HCT116 (cell line): ENCODE data around the gene GNAI1. TPM values are rescaled to one million over a fixed set of nuclear protein-coding genes. Genes with fewer than 3 reads are reported as not detected.

Experiments
- ATAC-seq: fragments of 200-7000 bp; cut with Tn5 transposase; 2 replicates; pipeline ENCODE4 v1.9.1; 2020; ENCODE audit warnings: mild to moderate bottlenecking, moderate library complexity
- BruUV-seq: library from RNA; stranded (reverse); fragments of 400-500 nt; replicated peaks from 2 replicates; lab custom pipeline; 2021; lab: Mats Ljungman, UMichigan
- CTCF ChIA-PET: fragments of 300-600 bp; sonication (Branson Sonifier 250); formaldehyde crosslinking; loops from one replicate; lab custom pipeline; 2021; ENCODE audit warnings: antibody characterized with exemption; lab: Charles Lee
- POLR2A ChIA-PET: fragments of 300-600, 350-600 bp; sonication (Branson Sonifier 250); formaldehyde crosslinking; loops from one replicate; lab custom pipeline; 2021; ENCODE audit warnings: antibody characterized with exemption; lab: Charles Lee
- RAD21 ChIA-PET, 2 experiments: fragments of 300-600 bp; sonication (Branson Sonifier 250); formaldehyde crosslinking; loops; one replicate each; lab custom pipeline; 2023; ENCODE audit warnings: low total read pairs in 2 of 2; ENCODE audit not compliant: uncharacterized antibody in 2 of 2, unreplicated experiment in 2 of 2, low non-redundant PET in 1 of 2; lab: Charles Lee
- DNase-seq: peaks from one replicate; pipeline ENCODE4 v3.0.0-alpha.2; 2010; ENCODE audit warnings: low read depth, low spot score
- H2AFZ ChIP-seq: fragments of 200-600 bp; shearing (Covaris generic), sonication (generic); 2 replicates; pipeline ENCODE4 v1.6.1; 2017; ENCODE audit warnings: low read depth, mixed run types, mixed read lengths, antibody characterized with exemption, low read length; ENCODE audit not compliant: poor library complexity, severe bottlenecking
- H3K27ac ChIP-seq: 2 replicates; pipeline ENCODE4 v1.5.1; 2012; ENCODE audit warnings: low read depth, low read length
- H3K27me3 ChIP-seq: fragments of 200-600 bp; sonication (generic); 2 replicates; pipeline ENCODE4 v1.6.1; 2016; ENCODE audit warnings: mixed run types, low read length, mixed read lengths; ENCODE audit not compliant: insufficient read depth
- H3K36me3 ChIP-seq, 2 experiments: fragments of 200-500 bp in 1 of 2; fragments of 200-600 bp in 1 of 2; sonication (Bioruptor generic) in 1 of 2; sonication (generic) in 1 of 2; 2 replicates each; pipeline versions ENCODE4 v1.5.1 to v1.6.1; 2014 to 2016; ENCODE audit warnings: low read length in 2 of 2, inconsistent platforms in 1 of 2, mixed read lengths in 1 of 2, mixed run types in 1 of 2; ENCODE audit not compliant: insufficient read depth in 2 of 2, control insufficient read depth in 1 of 2
- H3K4me1 ChIP-seq, 2 experiments: fragments of 200-600 bp in 1 of 2; sonication (generic) in 1 of 2; 2 replicates each; pipeline versions ENCODE4 v1.5.1 to v1.6.1; 2012 to 2017; ENCODE audit warnings: low read length in 2 of 2, inconsistent platforms in 1 of 2, mild to moderate bottlenecking in 1 of 2, mixed read lengths in 1 of 2, mixed run types in 1 of 2, moderate library complexity in 1 of 2; ENCODE audit not compliant: insufficient read depth in 2 of 2, control insufficient read depth in 1 of 2
- H3K4me2 ChIP-seq: fragments of 200-600 bp; sonication (generic); 2 replicates; pipeline ENCODE4 v1.6.1; 2017; ENCODE audit warnings: mixed run types, low read length, mixed read lengths
- H3K4me3 ChIP-seq, 2 experiments: fragments of 200-600 bp in 1 of 2; sonication (generic) in 1 of 2; replicated peaks in 1 of 2; 2 replicates each; pipeline ENCODE4 v1.5.1; 2011 to 2016; ENCODE audit warnings: low read length in 2 of 2, control low read depth in 1 of 2, low read depth in 1 of 2, mild to moderate bottlenecking in 1 of 2, mixed read lengths in 1 of 2, mixed run types in 1 of 2
- H3K79me2 ChIP-seq: fragments of 200-600 bp; sonication (generic); 2 replicates; pipeline ENCODE4 v1.6.1; 2017; ENCODE audit warnings: mild to moderate bottlenecking, mixed run types, low read length, moderate library complexity, mixed read lengths; ENCODE audit not compliant: insufficient read depth
- H3K9ac ChIP-seq: fragments of 200-600 bp; sonication (generic); 2 replicates; pipeline ENCODE4 v1.6.1; 2016; ENCODE audit warnings: low read length, mixed read lengths
- H3K9me2 ChIP-seq: fragments of 200-600 bp; sonication (generic), shearing (Covaris generic); 2 replicates; pipeline ENCODE4 v1.6.1; 2017; ENCODE audit warnings: mixed run types, mild to moderate bottlenecking, moderate library complexity; ENCODE audit not compliant: insufficient read depth
- H3K9me3 ChIP-seq, 2 experiments: fragments of 200-500 bp in 1 of 2; fragments of 200-600 bp in 1 of 2; sonication (Bioruptor generic) in 1 of 2; sonication (generic) in 1 of 2; 2 replicates each; pipeline ENCODE4 v1.6.1; 2014 to 2017; ENCODE audit warnings: low read length in 2 of 2, mixed read lengths in 2 of 2, inconsistent platforms in 1 of 2, low read depth in 1 of 2, mild to moderate bottlenecking in 1 of 2, mixed run types in 1 of 2, moderate library complexity in 1 of 2; ENCODE audit not compliant: control insufficient read depth in 1 of 2, insufficient read depth in 1 of 2
- H4K20me1 ChIP-seq: fragments of 200-600 bp; sonication (generic), shearing (Covaris generic); 2 replicates; pipeline ENCODE4 v1.6.1; 2017; ENCODE audit warnings: mixed run types, mild to moderate bottlenecking, moderate library complexity; ENCODE audit not compliant: insufficient read depth
- CBX3 ChIP-seq: IDR thresholded peaks from 2 replicates; pipeline ENCODE4 v1.6.1; 2012; ENCODE audit warnings: low read depth
- EGR1 ChIP-seq: IDR thresholded peaks from 2 replicates; pipeline ENCODE4 v1.6.1; 2012; ENCODE audit warnings: low read depth
- JUND ChIP-seq: IDR thresholded peaks from 2 replicates; pipeline ENCODE4 v1.6.1; 2012
- SIN3A ChIP-seq: IDR thresholded peaks from 2 replicates; pipeline ENCODE4 v1.6.1; 2012; ENCODE audit warnings: low read depth
- SRF ChIP-seq: IDR thresholded peaks from 2 replicates; pipeline ENCODE4 v1.6.1; 2012; ENCODE audit warnings: low read depth
- TCF7L2 ChIP-seq: IDR thresholded peaks from 2 replicates; pipeline ENCODE4 v1.7.0; 2011; ENCODE audit warnings: borderline replicate concordance, inconsistent platforms; ENCODE audit not compliant: insufficient read depth, insufficient read length; ENCODE audit errors: extremely low read depth
- YY1 ChIP-seq: IDR thresholded peaks from 2 replicates; pipeline ENCODE4 v1.6.1; 2011; ENCODE audit warnings: low read length, low read depth, moderate library complexity, mild to moderate bottlenecking; ENCODE audit not compliant: insufficient replicate concordance; ENCODE audit errors: extremely low read depth
- intact Hi-C: fragments of 100-400 bp; cut with micrococcal nuclease; formaldehyde crosslinking; loops from 2 replicates; pipeline ENCODE4 v1.10.0; 2022
- total RNA-seq: library from RNA; stranded (reverse); gene quantifications from one replicate; pipeline ENCODE4 v1.2.1, GENCODE V29; 2021; ENCODE audit not compliant: unreplicated experiment
- TF ChIP-seq, protein P1 (sequence below): IDR thresholded peaks from 2 replicates; pipeline ENCODE4 v1.6.1; 2012
- TF ChIP-seq, protein P2 (sequence below), 3 experiments: fragments of 200-600 bp in 1 of 3; sonication (generic) in 1 of 3; IDR thresholded peaks in 2 of 3; conservative IDR thresholded peaks in 1 of 3; 2 replicates each; pipeline ENCODE4 v1.5.1; 2012 to 2017; ENCODE audit warnings: low read depth in 2 of 3, low read length in 2 of 3, antibody characterized with exemption in 1 of 3, borderline replicate concordance in 1 of 3, control low read depth in 1 of 3, mild to moderate bottlenecking in 1 of 3, mixed read lengths in 1 of 3, mixed run types in 1 of 3, moderate library complexity in 1 of 3; ENCODE audit not compliant: insufficient read depth in 1 of 3
- TF ChIP-seq, protein P3 (sequence below): IDR thresholded peaks from 2 replicates; pipeline ENCODE4 v1.6.1; 2012; ENCODE audit warnings: low read depth

Gene GNAI1
- total RNA-seq, 1 experiment from 2014 or later, result 148 TPM

DNA sequence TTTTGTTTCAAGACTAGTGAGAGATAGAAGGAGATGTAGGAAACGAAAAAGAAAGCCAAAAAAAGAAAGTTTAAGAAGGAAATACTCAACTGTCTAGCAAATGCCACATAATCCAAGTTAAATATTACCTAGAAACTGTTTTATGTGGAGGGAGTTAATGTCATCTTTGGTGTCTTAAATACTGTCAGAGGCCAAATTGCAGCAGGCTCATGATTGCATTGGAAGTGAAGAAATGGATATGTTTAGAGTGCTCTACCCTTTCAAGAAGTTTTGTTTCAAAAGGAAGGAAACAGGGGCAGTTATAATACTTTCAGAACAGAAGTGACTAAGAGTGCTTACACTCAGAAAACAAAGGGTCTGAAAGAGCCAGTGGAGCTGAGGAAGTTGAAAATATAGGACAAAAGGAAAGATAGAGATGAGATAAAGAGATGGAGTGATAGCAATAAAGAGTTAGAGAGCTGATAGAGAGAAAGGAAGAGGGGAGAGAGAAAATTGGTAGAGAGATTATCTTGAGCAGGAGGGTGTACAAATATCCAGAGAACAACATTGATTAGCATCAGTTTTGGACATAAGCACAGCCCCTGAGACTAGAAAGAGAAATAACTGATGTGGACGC lies 28.0 kb upstream of the GNAI1 start:
- intact Hi-C loops, result no loop called here
- Histone ChIP-seq H3K79me2 (no peaks in the 10 kb centered on the region), H3K36me3 (no peaks in the 10 kb centered on the region), H3K27me3 (no peaks in the 10 kb centered on the region), H3K4me1 (no peaks in the 10 kb centered on the region), H3K4me3 (no peak overlapping the region), H3K9me3 (no peaks in the 10 kb centered on the region), H4K20me1 (no peaks in the 10 kb centered on the region), H3K27ac (no peak overlapping the region), H3K4me2 (no peak overlapping the region), H2AFZ (peak overlapping the region; percentile 34), H3K9ac (no peak overlapping the region), H3K9me2 (peaks cover 2% of the 10 kb centered on the region; the same call in 1 of the 2 replicates)
- ChIA-PET RAD21 (interaction anchor here in 1 of 2 experiments (1.1 kb wide), 1 partner anchor 28 kb away, joined by 4 read pairs; no protein-coding TSS in a partner anchor), POLR2A (no interaction called here), CTCF (interaction anchor here (1.0 kb wide), 1 partner anchor 11 kb away, joined by 3 read pairs; no protein-coding TSS in a partner anchor)
- no peak for ATAC-seq
- no TSS peak for BruUV-seq
- TF ChIP-seq, protein P1, sequence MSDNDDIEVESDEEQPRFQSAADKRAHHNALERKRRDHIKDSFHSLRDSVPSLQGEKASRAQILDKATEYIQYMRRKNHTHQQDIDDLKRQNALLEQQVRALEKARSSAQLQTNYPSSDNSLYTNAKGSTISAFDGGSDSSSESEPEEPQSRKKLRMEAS, result no peak
- TF ChIP-seq JUND (no peak), EGR1 (no peak), SIN3A (no peak), TCF7L2 (no peak), CBX3 (no peak), YY1 (no peak), SRF (no peak)
- TF ChIP-seq, protein P2, sequence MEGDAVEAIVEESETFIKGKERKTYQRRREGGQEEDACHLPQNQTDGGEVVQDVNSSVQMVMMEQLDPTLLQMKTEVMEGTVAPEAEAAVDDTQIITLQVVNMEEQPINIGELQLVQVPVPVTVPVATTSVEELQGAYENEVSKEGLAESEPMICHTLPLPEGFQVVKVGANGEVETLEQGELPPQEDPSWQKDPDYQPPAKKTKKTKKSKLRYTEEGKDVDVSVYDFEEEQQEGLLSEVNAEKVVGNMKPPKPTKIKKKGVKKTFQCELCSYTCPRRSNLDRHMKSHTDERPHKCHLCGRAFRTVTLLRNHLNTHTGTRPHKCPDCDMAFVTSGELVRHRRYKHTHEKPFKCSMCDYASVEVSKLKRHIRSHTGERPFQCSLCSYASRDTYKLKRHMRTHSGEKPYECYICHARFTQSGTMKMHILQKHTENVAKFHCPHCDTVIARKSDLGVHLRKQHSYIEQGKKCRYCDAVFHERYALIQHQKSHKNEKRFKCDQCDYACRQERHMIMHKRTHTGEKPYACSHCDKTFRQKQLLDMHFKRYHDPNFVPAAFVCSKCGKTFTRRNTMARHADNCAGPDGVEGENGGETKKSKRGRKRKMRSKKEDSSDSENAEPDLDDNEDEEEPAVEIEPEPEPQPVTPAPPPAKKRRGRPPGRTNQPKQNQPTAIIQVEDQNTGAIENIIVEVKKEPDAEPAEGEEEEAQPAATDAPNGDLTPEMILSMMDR (IDR thresholded peaks at IDR 0.05 in 2 of 3, conservative IDR thresholded peaks at IDR 0.05 in 1 of 3; ENCODE audit: borderline replicate concordance in 1 of 3, insufficient read depth in 1 of 3, low read depth in 2 of 3, low read length in 2 of 3), result no peak
- TF ChIP-seq, protein P3, sequence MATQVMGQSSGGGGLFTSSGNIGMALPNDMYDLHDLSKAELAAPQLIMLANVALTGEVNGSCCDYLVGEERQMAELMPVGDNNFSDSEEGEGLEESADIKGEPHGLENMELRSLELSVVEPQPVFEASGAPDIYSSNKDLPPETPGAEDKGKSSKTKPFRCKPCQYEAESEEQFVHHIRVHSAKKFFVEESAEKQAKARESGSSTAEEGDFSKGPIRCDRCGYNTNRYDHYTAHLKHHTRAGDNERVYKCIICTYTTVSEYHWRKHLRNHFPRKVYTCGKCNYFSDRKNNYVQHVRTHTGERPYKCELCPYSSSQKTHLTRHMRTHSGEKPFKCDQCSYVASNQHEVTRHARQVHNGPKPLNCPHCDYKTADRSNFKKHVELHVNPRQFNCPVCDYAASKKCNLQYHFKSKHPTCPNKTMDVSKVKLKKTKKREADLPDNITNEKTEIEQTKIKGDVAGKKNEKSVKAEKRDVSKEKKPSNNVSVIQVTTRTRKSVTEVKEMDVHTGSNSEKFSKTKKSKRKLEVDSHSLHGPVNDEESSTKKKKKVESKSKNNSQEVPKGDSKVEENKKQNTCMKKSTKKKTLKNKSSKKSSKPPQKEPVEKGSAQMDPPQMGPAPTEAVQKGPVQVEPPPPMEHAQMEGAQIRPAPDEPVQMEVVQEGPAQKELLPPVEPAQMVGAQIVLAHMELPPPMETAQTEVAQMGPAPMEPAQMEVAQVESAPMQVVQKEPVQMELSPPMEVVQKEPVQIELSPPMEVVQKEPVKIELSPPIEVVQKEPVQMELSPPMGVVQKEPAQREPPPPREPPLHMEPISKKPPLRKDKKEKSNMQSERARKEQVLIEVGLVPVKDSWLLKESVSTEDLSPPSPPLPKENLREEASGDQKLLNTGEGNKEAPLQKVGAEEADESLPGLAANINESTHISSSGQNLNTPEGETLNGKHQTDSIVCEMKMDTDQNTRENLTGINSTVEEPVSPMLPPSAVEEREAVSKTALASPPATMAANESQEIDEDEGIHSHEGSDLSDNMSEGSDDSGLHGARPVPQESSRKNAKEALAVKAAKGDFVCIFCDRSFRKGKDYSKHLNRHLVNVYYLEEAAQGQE, result no peak
- no peak for DNase-seq
